ENCODE data around the gene CCDC63. TPM values are rescaled to one million over a fixed set of nuclear protein-coding genes. Genes with fewer than 3 reads are reported as not detected.

The CCDC63 gene
- total and polyA plus RNA-seq, 2 of the 13 experiments (the other 11 are each of a cell fraction or from before 2014, with no cell fraction given), result not detected

DNA sequence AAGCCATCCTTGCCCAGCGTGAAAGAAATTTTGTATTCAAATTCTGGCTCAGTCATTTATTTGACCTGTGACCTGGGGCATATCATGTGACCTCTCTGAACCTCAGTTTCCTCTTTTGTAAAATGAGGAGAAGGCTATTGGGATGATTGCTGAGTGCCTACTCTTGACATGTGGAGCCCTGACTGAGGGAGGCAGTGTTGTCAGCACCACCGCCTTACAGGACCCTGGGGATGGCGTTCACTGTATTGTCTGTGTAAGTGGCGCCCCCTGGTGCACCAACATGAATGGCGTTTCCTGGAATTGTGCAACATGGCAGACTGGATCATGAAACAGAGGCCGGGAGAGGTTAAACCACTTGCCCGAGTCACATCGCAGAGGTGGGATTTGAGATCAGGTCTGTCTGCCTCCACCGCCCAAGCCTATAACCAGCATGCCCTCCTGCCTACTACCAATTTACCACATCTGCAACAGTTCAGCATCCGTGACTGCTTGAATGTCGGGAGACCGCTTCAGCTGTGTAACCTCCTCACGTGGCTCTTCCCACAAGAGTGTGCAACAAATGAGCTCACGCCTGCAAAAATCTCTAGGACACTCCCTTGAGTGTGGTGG is 20.1 kb upstream of the CCDC63 start (continued):
- no peak for TF ChIP-seq ZNF737 (CRISPR knock-in tag; IDR thresholded peaks at IDR 0.05; ENCODE audit: borderline replicate concordance)
- no peak for TF ChIP-seq PAX8 (CRISPR knock-in tag; IDR thresholded peaks at IDR 0.05; ENCODE audit: borderline replicate concordance)
- TF ChIP-seq, protein P1, sequence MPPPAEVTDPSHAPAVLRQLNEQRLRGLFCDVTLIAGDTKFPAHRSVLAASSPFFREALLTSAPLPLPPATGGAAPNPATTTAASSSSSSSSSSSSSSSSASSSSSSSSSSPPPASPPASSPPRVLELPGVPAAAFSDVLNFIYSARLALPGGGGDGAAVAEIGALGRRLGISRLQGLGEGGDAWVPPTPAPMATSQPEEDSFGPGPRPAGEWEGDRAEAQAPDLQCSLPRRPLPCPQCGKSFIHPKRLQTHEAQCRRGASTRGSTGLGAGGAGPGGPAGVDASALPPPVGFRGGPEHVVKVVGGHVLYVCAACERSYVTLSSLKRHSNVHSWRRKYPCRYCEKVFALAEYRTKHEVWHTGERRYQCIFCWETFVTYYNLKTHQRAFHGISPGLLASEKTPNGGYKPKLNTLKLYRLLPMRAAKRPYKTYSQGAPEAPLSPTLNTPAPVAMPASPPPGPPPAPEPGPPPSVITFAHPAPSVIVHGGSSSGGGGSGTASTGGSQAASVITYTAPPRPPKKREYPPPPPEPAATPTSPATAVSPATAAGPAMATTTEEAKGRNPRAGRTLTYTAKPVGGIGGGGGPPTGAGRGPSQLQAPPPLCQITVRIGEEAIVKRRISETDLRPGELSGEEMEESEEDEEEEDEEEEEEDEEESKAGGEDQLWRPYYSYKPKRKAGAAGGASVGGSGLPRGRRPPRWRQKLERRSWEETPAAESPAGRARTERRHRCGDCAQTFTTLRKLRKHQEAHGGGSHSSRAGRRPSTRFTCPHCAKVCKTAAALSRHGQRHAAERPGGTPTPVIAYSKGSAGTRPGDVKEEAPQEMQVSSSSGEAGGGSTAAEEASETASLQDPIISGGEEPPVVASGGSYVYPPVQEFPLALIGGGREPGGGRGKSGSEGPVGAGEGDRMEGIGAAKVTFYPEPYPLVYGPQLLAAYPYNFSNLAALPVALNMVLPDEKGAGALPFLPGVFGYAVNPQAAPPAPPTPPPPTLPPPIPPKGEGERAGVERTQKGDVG (CRISPR knock-in tag; IDR thresholded peaks at IDR 0.05; ENCODE audit: borderline replicate concordance), result no peak
- TF ChIP-seq, protein P2, sequence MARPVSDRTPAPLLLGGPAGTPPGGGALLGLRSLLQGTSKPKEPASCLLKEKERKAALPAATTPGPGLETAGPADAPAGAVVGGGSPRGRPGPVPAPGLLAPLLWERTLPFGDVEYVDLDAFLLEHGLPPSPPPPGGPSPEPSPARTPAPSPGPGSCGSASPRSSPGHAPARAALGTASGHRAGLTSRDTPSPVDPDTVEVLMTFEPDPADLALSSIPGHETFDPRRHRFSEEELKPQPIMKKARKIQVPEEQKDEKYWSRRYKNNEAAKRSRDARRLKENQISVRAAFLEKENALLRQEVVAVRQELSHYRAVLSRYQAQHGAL (CRISPR knock-in tag; IDR thresholded peaks at IDR 0.05; ENCODE audit: not compliant biosample characterization), result no peak
- no peak for TF ChIP-seq ZNF614 (CRISPR knock-in tag; IDR thresholded peaks at IDR 0.05; ENCODE audit: borderline replicate concordance)
- TF ChIP-seq ZNF446 (CRISPR knock-in tag; IDR thresholded peaks at IDR 0.05), result no peak
- TF ChIP-seq, protein P3, sequence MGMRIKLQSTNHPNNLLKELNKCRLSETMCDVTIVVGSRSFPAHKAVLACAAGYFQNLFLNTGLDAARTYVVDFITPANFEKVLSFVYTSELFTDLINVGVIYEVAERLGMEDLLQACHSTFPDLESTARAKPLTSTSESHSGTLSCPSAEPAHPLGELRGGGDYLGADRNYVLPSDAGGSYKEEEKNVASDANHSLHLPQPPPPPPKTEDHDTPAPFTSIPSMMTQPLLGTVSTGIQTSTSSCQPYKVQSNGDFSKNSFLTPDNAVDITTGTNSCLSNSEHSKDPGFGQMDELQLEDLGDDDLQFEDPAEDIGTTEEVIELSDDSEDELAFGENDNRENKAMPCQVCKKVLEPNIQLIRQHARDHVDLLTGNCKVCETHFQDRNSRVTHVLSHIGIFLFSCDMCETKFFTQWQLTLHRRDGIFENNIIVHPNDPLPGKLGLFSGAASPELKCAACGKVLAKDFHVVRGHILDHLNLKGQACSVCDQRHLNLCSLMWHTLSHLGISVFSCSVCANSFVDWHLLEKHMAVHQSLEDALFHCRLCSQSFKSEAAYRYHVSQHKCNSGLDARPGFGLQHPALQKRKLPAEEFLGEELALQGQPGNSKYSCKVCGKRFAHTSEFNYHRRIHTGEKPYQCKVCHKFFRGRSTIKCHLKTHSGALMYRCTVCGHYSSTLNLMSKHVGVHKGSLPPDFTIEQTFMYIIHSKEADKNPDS (CRISPR knock-in tag; IDR thresholded peaks at IDR 0.05), result no peak
- peak; percentile 75; the same call in 1 of the 2 replicates for TF ChIP-seq FOXK1 (CRISPR knock-in tag; IDR thresholded peaks at IDR 0.05; ENCODE audit: borderline replicate concordance, low read depth)
- peak; percentile 45 for TF ChIP-seq TEAD3 (CRISPR knock-in tag; optimal IDR thresholded peaks at IDR 0.05; ENCODE audit: borderline replicate concordance)
- TF ChIP-seq ZSCAN31 (CRISPR knock-in tag; IDR thresholded peaks at IDR 0.05; ENCODE audit: low read depth), result no peak
- no peak for TF ChIP-seq NCOR1 (IDR thresholded peaks at IDR 0.05; ENCODE audit: borderline replicate concordance, low read length)
- TF ChIP-seq NFKB2 (CRISPR knock-in tag; IDR thresholded peaks at IDR 0.05; ENCODE audit: borderline replicate concordance), result no peak
- no peak for TF ChIP-seq ZNF563 (CRISPR knock-in tag; IDR thresholded peaks at IDR 0.05)
- no peak for TF ChIP-seq ZNF709 (CRISPR knock-in tag; IDR thresholded peaks at IDR 0.05)
- no peak for TF ChIP-seq ATM (IDR thresholded peaks at IDR 0.05; ENCODE audit: borderline replicate concordance)
- no peak for TF ChIP-seq ZNF576 (CRISPR knock-in tag; IDR thresholded peaks at IDR 0.05)
- TF ChIP-seq ZMYM4 (CRISPR knock-in tag; IDR thresholded peaks at IDR 0.05), result peak; percentile 75

Data from HepG2 (cell line).